Parathyroid adenoma (tissue), 2 donors: ENCODE results near the gene KCNQ1.

ENCODE experiments used
- H2AFZ ChIP-seq: fragments of 300-600 bp; sonication (generic); one replicate; pipeline ENCODE4 v1.7.0; 2017; ENCODE audit warnings: antibody characterized with exemption, mild to moderate bottlenecking
- H3K27ac ChIP-seq: fragments of 300-600 bp; sonication (generic); one replicate; pipeline ENCODE4 v1.7.0; 2017
- H3K27me3 ChIP-seq: fragments of 300-600 bp; sonication (generic); one replicate; pipeline ENCODE4 v1.7.0; 2017; ENCODE audit warnings: low read length; ENCODE audit not compliant: control insufficient read depth, insufficient read depth
- H3K36me3 ChIP-seq: fragments of 300-600 bp; sonication (generic); one replicate; pipeline ENCODE4 v1.7.0; 2017; ENCODE audit warnings: low read length; ENCODE audit not compliant: control insufficient read depth, insufficient read depth
- H3K4me1 ChIP-seq: fragments of 300-600 bp; sonication (generic); one replicate; pipeline ENCODE4 v1.7.0; 2017; ENCODE audit warnings: control low read depth
- H3K4me2 ChIP-seq: fragments of 300-600 bp; sonication (generic); one replicate; pipeline ENCODE4 v1.7.0; 2017; ENCODE audit warnings: low read length
- H3K4me3 ChIP-seq: fragments of 300-600 bp; sonication (generic); one replicate; pipeline ENCODE4 v1.7.0; 2017; ENCODE audit warnings: low read depth, low read length
- H3K79me2 ChIP-seq: fragments of 300-600 bp; sonication (generic); one replicate; pipeline ENCODE4 v1.7.0; 2017; ENCODE audit warnings: control low read depth
- H3K9ac ChIP-seq: fragments of 300-600 bp; sonication (generic); one replicate; pipeline ENCODE4 v1.7.0; 2017; ENCODE audit warnings: mild to moderate bottlenecking
- H3K9me3 ChIP-seq: fragments of 300-600 bp; sonication (generic); one replicate; pipeline ENCODE4 v1.7.0; 2017; ENCODE audit warnings: low read length; ENCODE audit not compliant: control insufficient read depth
- CTCF ChIP-seq: fragments of 300-600 bp; sonication (generic); IDR thresholded peaks from one replicate; pipeline ENCODE4 v1.7.0; 2017; ENCODE audit warnings: antibody characterized with exemption, mild to moderate bottlenecking
- donor health status: primary hyperparathyroidism.

The KCNQ1 gene

GRCh38 chr11:2713661-2714462 is 269.1 kb downstream of the KCNQ1 start:
- H3K27ac ChIP-seq, result no peak overlapping the region
- H3K4me2 ChIP-seq, result no peak overlapping the region

GRCh38 chr11:2714463-2714800 is 269.6 kb downstream of the KCNQ1 start:
- TF ChIP-seq CTCF, result no peak
- H3K27ac ChIP-seq, result no peak overlapping the region
- no peaks in the 10 kb centered on the region for H3K27me3 ChIP-seq
- H3K4me1 ChIP-seq, result no peaks in the 10 kb centered on the region
- H3K79me2 ChIP-seq, result no peaks in the 10 kb centered on the region
- H3K9ac ChIP-seq, result no peak overlapping the region
- H2AFZ ChIP-seq, result no peak overlapping the region
- H3K4me2 ChIP-seq, result no peak overlapping the region
- no peak overlapping the region for H3K4me3 ChIP-seq
- H3K36me3 ChIP-seq, result no peaks in the 10 kb centered on the region
- H3K9me3 ChIP-seq, result no peaks in the 10 kb centered on the region

More at GRCh38 chr11:2713661-2714462, 269.1 kb downstream of the KCNQ1 start:
- TF ChIP-seq CTCF, result no peak
- no peak overlapping the region for H2AFZ ChIP-seq
- H3K36me3 ChIP-seq, result no peaks in the 10 kb centered on the region
- H3K9me3 ChIP-seq, result no peaks in the 10 kb centered on the region
- no peaks in the 10 kb centered on the region for H3K4me1 ChIP-seq
- H3K27me3 ChIP-seq, result no peaks in the 10 kb centered on the region
- no peak overlapping the region for H3K4me3 ChIP-seq
- H3K79me2 ChIP-seq, result no peaks in the 10 kb centered on the region
- no peak overlapping the region for H3K9ac ChIP-seq

DNA sequence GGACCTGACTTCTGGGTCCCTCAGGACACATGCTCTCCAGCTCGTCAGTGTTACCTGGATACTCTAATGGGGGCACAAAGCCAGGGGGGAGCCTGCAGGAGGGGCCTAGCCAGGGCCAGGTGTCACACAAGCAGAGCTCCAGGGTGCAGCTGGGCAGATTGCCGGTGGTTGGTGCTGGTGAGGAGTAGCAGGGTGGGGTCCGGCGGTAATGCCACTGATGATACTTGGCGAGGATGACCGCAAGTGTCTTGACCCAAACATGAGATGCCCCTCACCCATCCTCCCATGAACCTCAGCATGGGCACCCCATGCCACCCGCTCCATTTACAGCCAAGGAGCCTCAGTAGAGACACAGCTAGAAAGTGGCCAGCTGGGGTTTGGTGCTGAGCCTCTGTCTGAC is 270.1 kb downstream of the KCNQ1 start:
- Histone ChIP-seq H3K27ac (no peak overlapping the region), H3K79me2 (no peaks in the 10 kb centered on the region), H2AFZ (no peak overlapping the region), H3K9me3 (no peaks in the 10 kb centered on the region), H3K4me1 (no peaks in the 10 kb centered on the region), H3K4me2 (no peak overlapping the region), H3K9ac (no peak overlapping the region), H3K27me3 (no peaks in the 10 kb centered on the region), H3K36me3 (no peaks in the 10 kb centered on the region), H3K4me3 (no peak overlapping the region)
- no peak for TF ChIP-seq CTCF

- H3K4me1 ChIP-seq, result no peaks in the 10 kb centered on the region
- H3K79me2 ChIP-seq, result no peaks in the 10 kb centered on the region
- no peak overlapping the region for H3K4me3 ChIP-seq
- H3K9ac ChIP-seq, result no peak overlapping the region
- no peak for TF ChIP-seq CTCF
- H3K27me3 ChIP-seq, result no peaks in the 10 kb centered on the region
- no peak overlapping the region for H3K4me2 ChIP-seq
- H2AFZ ChIP-seq, result no peak overlapping the region
- H3K9me3 ChIP-seq, result no peaks in the 10 kb centered on the region
- no peak overlapping the region for H3K27ac ChIP-seq
- no peaks in the 10 kb centered on the region for H3K36me3 ChIP-seq
Observed at GRCh38 chr11:2715716-2716350, 271.0 kb downstream of the KCNQ1 start.
